SK-N-SH treated with all-trans-retinoic acid at 6 μM for 48 hours (cell line): ENCODE data around the gene COL23A1.

Source experiments
- ATAC-seq: fragments of 200-7000 bp; cut with Tn5 transposase; 3 replicates; pipeline ENCODE4 v1.9.1; 2020; ENCODE audit warnings: mild to moderate bottlenecking, moderate library complexity
- ARNTL ChIP-seq: fragments of 450-650 bp; formaldehyde crosslinking; IDR thresholded peaks from 2 replicates; pipeline ENCODE4 v1.5.0; 2020; ENCODE audit warnings: low read depth, mild to moderate bottlenecking, moderate library complexity, borderline replicate concordance
- CREB5 ChIP-seq: fragments of 250-450 bp; sonication (Bioruptor Pico); IDR thresholded peaks from 2 replicates; pipeline ENCODE4 v1.5.1; 2020; ENCODE audit warnings: low read depth, mild to moderate bottlenecking, moderate library complexity
- CSDC2 ChIP-seq: fragments of 250-450 bp; sonication (Bioruptor Pico); IDR thresholded peaks from 2 replicates; pipeline ENCODE4 v1.5.0; 2020; ENCODE audit warnings: mild to moderate bottlenecking, moderate library complexity
- CSRNP3 ChIP-seq: fragments of 250-450 bp; sonication (Bioruptor Pico); IDR thresholded peaks from 2 replicates; pipeline ENCODE4 v1.5.1; 2021; ENCODE audit warnings: mild to moderate bottlenecking, moderate library complexity
- GLIS3 ChIP-seq: fragments of 250-450 bp; sonication (Bioruptor Pico); IDR thresholded peaks from 2 replicates; pipeline ENCODE4 v1.5.0; 2020; ENCODE audit warnings: mild to moderate bottlenecking, moderate library complexity
- OSR1 ChIP-seq: fragments of 250-450 bp; sonication (Bioruptor Pico); IDR thresholded peaks from 2 replicates; pipeline ENCODE4 v1.8.0; 2022; ENCODE audit warnings: moderate library complexity, mild to moderate bottlenecking, inconsistent platforms
- PPARA ChIP-seq: fragments of 250-450 bp; sonication (Bioruptor Pico); IDR thresholded peaks from 2 replicates; pipeline ENCODE4 v1.5.0; 2020; ENCODE audit warnings: mild to moderate bottlenecking, borderline replicate concordance
- RARB ChIP-seq: fragments of 250-450 bp; sonication (Bioruptor Pico); IDR thresholded peaks from 2 replicates; pipeline ENCODE4 v1.8.0; 2021; ENCODE audit warnings: mild to moderate bottlenecking, moderate library complexity
- TCF4 ChIP-seq: fragments of 250-450 bp; sonication (Bioruptor Pico); IDR thresholded peaks from 2 replicates; pipeline ENCODE4 v1.8.0; 2021; ENCODE audit warnings: mild to moderate bottlenecking, moderate library complexity, borderline replicate concordance
- ZFP3 ChIP-seq: fragments of 250-450 bp; sonication (Bioruptor Pico); IDR thresholded peaks from 2 replicates; pipeline ENCODE4 v1.5.0; 2020; ENCODE audit warnings: mild to moderate bottlenecking, moderate library complexity
- ZNF565 ChIP-seq: fragments of 450-650 bp; formaldehyde crosslinking; conservative IDR thresholded peaks from 2 replicates; pipeline ENCODE4 v1.5.0; 2020; ENCODE audit warnings: low read depth, mild to moderate bottlenecking, moderate library complexity
- ZNF70 ChIP-seq: fragments of 450-650 bp; formaldehyde crosslinking; IDR thresholded peaks from 2 replicates; pipeline ENCODE4 v1.5.0; 2020; ENCODE audit warnings: mild to moderate bottlenecking, moderate library complexity
- ZNF8 ChIP-seq: fragments of 450-650 bp; formaldehyde crosslinking; IDR thresholded peaks from 2 replicates; pipeline ENCODE4 v1.5.0; 2020; ENCODE audit warnings: mild to moderate bottlenecking, moderate library complexity
- TF ChIP-seq, protein P1 (sequence below): fragments of 250-450 bp; sonication (Bioruptor Pico); IDR thresholded peaks from 2 replicates; pipeline ENCODE4 v1.5.0; 2020; ENCODE audit warnings: mild to moderate bottlenecking, moderate library complexity
- TF ChIP-seq, protein P2 (sequence below): fragments of 250-450 bp; sonication (Bioruptor Pico); IDR thresholded peaks from 2 replicates; pipeline ENCODE4 v1.8.0; 2021; ENCODE audit warnings: low read depth, mild to moderate bottlenecking, moderate library complexity, borderline replicate concordance

COL23A1 gene

DNA sequence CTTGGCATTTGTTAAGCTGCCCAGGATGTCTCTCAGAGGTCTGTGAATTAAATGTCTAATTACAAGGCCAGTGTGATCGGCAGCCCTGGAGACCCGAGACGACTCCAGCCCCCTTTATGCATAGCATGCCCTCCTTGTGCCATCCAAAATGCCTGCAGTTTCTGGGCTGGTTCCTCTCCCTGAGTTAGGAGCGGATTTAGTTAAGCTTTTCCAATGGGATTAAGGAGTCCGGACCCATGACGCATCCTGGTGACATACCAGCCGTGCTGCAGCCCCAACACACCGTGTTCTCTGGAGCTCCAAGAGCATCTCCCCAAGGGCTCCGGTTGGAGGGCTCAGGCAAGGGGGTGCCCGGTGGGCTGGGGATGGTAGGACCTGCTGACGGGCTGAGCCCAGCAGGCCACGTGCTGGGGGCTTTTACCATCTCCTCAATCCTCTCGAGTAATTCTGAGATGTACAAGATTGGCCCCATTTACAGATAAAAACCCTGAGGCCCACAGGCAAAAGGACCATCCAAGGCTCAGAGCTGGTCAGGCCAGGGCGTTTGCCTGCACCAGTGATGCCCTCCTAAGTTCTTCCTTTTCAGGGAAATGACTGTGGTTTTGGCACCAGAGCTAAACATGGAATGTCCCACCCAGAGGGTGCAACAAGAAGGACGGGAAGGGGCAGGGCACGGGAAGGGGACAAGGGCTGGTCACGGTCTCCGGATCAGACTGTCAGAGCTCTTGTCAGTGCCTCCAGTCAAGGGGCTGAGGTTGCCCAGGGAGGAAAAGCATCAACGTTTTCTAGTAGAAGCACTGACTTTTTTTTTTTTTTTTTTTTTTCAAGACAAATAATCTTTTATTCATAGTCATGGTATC lies 275.0 kb downstream of the COL23A1 start:
- no peak for ATAC-seq
- TF ChIP-seq, protein P1, sequence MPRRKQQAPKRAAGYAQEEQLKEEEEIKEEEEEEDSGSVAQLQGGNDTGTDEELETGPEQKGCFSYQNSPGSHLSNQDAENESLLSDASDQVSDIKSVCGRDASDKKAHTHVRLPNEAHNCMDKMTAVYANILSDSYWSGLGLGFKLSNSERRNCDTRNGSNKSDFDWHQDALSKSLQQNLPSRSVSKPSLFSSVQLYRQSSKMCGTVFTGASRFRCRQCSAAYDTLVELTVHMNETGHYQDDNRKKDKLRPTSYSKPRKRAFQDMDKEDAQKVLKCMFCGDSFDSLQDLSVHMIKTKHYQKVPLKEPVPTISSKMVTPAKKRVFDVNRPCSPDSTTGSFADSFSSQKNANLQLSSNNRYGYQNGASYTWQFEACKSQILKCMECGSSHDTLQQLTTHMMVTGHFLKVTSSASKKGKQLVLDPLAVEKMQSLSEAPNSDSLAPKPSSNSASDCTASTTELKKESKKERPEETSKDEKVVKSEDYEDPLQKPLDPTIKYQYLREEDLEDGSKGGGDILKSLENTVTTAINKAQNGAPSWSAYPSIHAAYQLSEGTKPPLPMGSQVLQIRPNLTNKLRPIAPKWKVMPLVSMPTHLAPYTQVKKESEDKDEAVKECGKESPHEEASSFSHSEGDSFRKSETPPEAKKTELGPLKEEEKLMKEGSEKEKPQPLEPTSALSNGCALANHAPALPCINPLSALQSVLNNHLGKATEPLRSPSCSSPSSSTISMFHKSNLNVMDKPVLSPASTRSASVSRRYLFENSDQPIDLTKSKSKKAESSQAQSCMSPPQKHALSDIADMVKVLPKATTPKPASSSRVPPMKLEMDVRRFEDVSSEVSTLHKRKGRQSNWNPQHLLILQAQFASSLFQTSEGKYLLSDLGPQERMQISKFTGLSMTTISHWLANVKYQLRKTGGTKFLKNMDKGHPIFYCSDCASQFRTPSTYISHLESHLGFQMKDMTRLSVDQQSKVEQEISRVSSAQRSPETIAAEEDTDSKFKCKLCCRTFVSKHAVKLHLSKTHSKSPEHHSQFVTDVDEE: no peak
- no peak for TF ChIP-seq ZNF8
- TF ChIP-seq ZNF565 (CRISPR knock-in tag): no peak
- no peak for TF ChIP-seq CSDC2 (CRISPR knock-in tag)
- TF ChIP-seq TCF4: no peak
- TF ChIP-seq ZNF70 (CRISPR knock-in tag): no peak
- TF ChIP-seq CSRNP3 (CRISPR knock-in tag): no peak

DNA sequence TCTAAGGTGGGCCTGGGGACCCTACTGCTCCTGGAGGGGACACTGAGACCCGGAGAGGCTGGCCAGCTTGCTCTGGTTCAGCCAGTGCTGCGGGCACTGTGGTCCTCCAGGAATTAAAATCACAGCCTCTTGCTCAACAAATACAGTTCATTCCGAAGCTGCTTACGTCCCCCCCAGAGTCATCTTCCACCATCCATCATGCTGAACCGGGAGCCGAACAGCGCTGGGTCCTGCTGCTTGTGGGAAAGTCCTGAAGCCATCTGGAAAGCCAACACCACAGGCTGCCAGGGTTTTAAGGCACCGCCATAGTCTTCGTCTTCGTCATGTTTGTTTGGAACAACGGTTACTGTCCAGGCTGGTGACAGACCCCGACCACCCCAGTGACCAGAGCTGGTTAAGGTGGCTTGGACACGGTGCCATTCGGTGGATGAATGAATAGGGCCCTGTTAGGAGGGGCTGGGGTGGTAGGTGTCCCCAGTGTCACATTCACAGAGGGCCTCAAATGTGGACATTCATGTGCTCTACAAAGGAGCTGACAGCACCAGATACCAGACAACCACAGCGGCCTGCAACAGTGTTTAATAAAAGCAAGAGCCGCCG lies 276.0 kb downstream of the COL23A1 start:
- ATAC-seq: no peak
- TF ChIP-seq, protein P2, sequence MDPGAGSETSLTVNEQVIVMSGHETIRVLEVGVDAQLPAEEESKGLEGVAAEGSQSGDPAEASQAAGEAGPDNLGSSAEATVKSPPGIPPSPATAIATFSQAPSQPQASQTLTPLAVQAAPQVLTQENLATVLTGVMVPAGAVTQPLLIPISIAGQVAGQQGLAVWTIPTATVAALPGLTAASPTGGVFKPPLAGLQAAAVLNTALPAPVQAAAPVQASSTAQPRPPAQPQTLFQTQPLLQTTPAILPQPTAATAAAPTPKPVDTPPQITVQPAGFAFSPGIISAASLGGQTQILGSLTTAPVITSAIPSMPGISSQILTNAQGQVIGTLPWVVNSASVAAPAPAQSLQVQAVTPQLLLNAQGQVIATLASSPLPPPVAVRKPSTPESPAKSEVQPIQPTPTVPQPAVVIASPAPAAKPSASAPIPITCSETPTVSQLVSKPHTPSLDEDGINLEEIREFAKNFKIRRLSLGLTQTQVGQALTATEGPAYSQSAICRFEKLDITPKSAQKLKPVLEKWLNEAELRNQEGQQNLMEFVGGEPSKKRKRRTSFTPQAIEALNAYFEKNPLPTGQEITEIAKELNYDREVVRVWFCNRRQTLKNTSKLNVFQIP (CRISPR knock-in tag): no peak

DNA sequence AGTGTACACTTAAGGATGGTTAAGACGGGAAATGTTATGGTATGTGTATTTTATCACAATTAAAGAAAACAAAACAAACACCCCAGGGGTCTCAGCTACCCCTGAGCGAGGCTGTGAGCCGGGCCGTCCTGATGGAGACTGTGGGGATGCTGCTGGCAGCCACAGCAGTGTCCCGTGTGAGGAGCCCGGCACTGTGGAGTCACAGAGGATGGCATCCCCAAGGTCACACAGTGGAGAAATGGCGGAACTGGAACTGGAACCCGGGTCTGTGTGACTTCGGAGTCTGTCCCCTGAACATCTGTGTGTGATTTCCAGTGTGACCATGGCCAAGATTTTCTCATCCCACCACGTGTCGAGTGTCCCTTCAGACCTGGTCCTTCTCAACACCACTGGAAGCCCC lies 276.9 kb downstream of the COL23A1 start:
- ATAC-seq: no peak
- TF ChIP-seq OSR1 (no peak), ARNTL (CRISPR knock-in tag) (no peak), CSDC2 (CRISPR knock-in tag) (no peak), GLIS3 (CRISPR knock-in tag) (no peak)
- TF ChIP-seq, protein P1: no peak
- TF ChIP-seq, all 23 proteins: peak for 0

GRCh38 chr5:178312880-178313282 lies 277.3 kb downstream of the COL23A1 start:
- no peak for ATAC-seq
- TF ChIP-seq TCF4 (no peak), ZNF8 (no peak), RARB (no peak), OSR1 (no peak), PPARA (CRISPR knock-in tag) (no peak), ZNF70 (CRISPR knock-in tag) (no peak), CSRNP3 (CRISPR knock-in tag) (no peak), GLIS3 (CRISPR knock-in tag) (no peak), CREB5 (CRISPR knock-in tag) (no peak), ZFP3 (CRISPR knock-in tag) (no peak)
- TF ChIP-seq, protein P2 (CRISPR knock-in tag): no peak
- TF ChIP-seq, protein P1: no peak
